ENCODE results near the gene TNNI2. TPM values are rescaled to one million over a fixed set of nuclear protein-coding genes. Genes with fewer than 3 reads are reported as not detected.

The TNNI2 gene
- total RNA-seq, 4 donors from 2014 or later: 4.7 to 23.9 (median 9.3) TPM; not detected in 1

DNA sequence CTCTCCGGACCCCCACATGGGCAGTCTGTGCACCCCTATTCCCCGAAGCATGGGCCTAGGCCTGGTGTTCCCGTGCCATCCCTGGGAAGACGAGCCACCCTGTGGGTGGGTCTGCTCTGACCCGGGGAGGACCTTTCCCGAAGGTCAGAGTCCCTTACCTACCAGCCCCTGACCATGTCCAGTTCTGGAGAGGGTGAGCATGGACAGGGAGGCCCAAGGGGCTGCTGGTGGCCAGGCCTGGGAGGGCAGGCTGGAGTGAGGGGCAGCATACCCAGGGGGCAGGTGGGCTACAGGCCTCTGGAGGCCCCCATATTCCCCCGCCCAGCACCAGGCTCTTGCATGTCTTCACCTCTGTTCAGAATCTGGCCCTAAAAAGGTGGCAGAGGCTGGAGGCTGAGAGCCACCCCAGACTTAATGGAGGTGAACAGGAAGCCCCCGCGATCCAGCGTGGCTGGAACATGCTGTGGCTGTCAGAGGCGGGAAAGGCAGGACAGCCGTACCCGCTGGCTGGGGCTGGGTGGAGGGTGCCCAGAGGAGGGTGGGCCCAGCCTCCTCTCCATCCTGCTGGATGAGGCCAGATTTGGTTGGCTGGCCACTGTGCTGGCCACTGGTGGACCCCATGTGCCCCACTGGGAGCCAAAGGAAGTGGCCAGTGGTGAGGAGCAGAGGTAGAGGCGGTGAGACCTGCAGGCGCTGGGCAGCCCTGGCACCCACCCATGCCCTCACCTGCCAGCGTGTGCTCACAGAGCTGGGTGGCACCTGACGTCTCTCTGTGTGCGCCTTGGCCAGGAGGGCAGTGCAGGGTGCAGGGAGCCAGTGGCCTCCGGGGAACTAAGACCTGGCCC lies 15.2 kb upstream of the TNNI2 start:
- no peak overlapping the region for H3K27ac ChIP-seq
- no peaks in the 10 kb centered on the region for H3K36me3 ChIP-seq
- DNase-seq: no peak
- TF ChIP-seq, protein P1, sequence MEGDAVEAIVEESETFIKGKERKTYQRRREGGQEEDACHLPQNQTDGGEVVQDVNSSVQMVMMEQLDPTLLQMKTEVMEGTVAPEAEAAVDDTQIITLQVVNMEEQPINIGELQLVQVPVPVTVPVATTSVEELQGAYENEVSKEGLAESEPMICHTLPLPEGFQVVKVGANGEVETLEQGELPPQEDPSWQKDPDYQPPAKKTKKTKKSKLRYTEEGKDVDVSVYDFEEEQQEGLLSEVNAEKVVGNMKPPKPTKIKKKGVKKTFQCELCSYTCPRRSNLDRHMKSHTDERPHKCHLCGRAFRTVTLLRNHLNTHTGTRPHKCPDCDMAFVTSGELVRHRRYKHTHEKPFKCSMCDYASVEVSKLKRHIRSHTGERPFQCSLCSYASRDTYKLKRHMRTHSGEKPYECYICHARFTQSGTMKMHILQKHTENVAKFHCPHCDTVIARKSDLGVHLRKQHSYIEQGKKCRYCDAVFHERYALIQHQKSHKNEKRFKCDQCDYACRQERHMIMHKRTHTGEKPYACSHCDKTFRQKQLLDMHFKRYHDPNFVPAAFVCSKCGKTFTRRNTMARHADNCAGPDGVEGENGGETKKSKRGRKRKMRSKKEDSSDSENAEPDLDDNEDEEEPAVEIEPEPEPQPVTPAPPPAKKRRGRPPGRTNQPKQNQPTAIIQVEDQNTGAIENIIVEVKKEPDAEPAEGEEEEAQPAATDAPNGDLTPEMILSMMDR (IDR thresholded peaks at IDR 0.05): no peak
- TF ChIP-seq POLR2A (IDR thresholded peaks at IDR 0.05): no peak
- peaks cover 0 to 7% (median 0%) of the 10 kb centered on the region in 4 donors for H3K9me3 ChIP-seq
- H3K27me3 ChIP-seq: no peaks in the 10 kb centered on the region
- peaks cover 0 to 17% (median 0%) of the 10 kb centered on the region in 4 donors for H3K4me1 ChIP-seq
- no peak overlapping the region for H3K4me3 ChIP-seq

DNA sequence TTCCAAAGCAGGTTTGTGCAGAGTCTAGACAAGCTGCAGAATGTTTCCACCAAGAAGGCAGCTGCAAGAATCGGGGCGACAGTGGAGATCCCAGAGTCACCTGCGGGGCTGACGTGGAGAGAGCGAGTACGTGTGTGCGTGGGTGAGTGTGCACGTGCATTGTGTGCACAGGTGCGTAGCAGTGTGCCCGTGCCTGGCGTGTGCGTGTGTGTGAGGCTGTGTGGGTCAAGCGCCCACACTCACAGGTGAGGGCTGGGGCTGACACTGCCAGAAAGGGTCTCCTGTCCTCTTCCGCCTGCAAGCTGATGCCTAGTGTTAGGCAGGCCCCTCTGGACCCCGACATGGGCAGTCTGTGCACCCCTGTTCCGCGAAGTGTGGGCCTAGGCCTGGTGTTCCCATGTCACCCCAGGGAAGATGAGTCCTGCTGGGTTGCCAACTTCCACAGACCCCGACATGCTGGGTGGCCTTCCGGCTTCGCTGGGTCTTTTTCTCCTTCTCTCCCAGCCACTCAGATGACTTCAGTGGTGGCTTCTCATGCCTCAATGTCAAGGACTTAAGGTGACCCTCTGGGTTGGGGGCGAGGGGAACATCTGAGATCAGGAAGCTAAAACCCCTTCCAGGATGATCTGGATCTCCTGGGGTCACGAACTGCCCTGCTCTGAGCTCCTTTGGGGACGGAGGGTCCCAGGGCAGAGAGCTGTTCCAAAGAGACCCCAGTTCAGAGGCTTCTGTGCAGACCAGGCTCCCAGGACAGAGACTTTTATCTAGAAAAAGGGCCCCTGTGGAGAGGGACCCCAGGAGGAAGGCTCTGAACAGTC lies 14.4 kb upstream of the TNNI2 start:
- Histone ChIP-seq H3K4me1 (peaks cover 0 to 17% (median 0%) of the 10 kb centered on the region in 4 donors), H3K4me3 (no peak overlapping the region), H3K27ac (no peak overlapping the region), H3K27me3 (no peaks in the 10 kb centered on the region), H3K36me3 (no peaks in the 10 kb centered on the region), H3K9me3 (no peaks in the 10 kb centered on the region)
- TF ChIP-seq POLR2A (IDR thresholded peaks at IDR 0.05): no peak
- TF ChIP-seq, protein P1 (IDR thresholded peaks at IDR 0.05): no peak
- DNase-seq: no peak

DNA sequence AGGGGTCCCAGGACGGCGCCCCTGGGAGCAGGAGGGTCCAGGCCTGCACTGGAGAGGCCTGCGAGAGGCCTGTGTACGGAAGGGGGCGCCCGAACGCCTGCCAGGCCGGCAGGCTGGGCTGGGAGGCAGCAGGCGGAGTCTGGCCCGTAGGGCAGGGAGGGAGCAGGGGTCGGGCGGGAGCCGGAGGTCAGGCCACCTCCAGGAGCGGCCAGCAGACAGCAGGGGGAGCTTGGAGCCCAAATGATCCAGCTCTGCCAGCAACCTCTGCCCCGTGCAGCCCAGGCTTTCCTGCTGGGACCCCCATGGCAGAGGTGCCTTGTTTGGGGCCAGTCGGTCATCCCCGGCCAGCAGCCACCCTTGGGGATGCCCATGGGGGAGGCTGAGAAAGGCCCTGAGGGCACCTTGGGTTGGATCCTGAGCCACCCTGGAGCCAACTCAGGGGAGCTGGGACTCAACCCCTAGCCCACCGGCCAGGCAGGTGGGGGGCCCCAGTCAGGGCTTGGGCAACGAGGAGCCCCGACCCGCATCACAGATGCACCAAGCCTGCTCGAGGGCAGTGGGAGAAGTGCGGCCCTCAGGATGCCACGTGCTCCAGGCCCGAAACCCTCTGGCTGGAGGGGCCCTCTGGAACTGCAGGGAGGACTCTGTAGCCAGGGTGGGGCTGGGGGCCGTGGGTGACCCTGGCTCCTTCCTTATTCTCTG lies 13.6 kb upstream of the TNNI2 start:
- DNase-seq: peak in 2 of 3 donors; percentile 72 to 80
- H3K27ac ChIP-seq: no peak overlapping the region
- no peaks in the 10 kb centered on the region for H3K27me3 ChIP-seq
- no peak overlapping the region for H3K4me3 ChIP-seq
- no peaks in the 10 kb centered on the region for H3K9me3 ChIP-seq
- TF ChIP-seq, protein P1 (IDR thresholded peaks at IDR 0.05): peak in 5 of 6 experiments; percentile 7 to 68 (median 60)
- TF ChIP-seq POLR2A (IDR thresholded peaks at IDR 0.05): no peak
- H3K4me1 ChIP-seq: peaks cover 0 to 19% (median under 1%) of the 10 kb centered on the region in 4 donors
- H3K36me3 ChIP-seq: no peaks in the 10 kb centered on the region

DNA sequence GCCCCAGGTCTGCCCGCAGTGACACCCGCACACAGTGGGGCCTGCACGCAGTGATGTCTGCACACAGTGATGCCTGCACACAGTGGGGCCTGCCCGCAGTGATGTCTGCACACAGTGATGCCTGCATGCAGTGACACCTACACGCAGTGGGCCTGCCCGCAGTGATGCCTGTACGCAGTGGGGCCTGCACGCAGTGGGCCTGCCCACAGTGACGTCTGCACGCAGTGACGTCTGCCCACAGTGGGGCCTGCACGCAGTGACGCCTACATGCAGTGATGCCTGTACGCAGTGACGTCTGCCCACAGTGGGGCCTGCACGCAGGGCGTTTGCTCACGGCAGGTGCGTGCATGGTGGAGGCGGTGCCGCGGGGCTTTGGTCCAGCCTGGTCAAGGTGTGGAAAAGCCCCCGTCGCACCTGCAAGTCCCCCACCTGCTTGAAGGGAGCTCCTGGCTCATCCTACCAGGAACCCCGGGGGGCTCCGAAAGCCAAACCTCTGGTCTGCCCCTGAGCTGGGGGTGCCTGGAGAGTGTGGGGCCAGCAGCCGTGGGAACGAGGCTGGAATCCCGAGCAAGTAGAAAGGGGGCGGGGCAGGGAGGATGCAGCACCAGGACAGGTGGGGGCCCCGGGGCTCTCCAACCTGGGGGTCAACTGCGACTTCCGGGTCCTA lies 12.9 kb upstream of the TNNI2 start:
- no peak overlapping the region for H3K27ac ChIP-seq
- no peaks in the 10 kb centered on the region for H3K9me3 ChIP-seq
- H3K36me3 ChIP-seq: no peaks in the 10 kb centered on the region
- no peaks in the 10 kb centered on the region for H3K27me3 ChIP-seq
- no peak overlapping the region for H3K4me3 ChIP-seq
- TF ChIP-seq POLR2A (IDR thresholded peaks at IDR 0.05): no peak
- TF ChIP-seq, protein P1 (IDR thresholded peaks at IDR 0.05): no peak
- no peak for DNase-seq
- peaks cover 0 to 26% (median 1%) of the 10 kb centered on the region in 4 donors for H3K4me1 ChIP-seq
